GM23338 (cell line): ENCODE data around the gene PCNT. TPM values are rescaled to one million over a fixed set of nuclear protein-coding genes. Genes with fewer than 3 reads are reported as not detected.

Experiments used
- ATAC-seq: fragments of 200-7000 bp; cut with Tn5 transposase; 3 replicates; pipeline ENCODE4 v1.9.1; 2020
- DNase-seq: peaks from one replicate; pipeline ENCODE4 v3.0.0-alpha.2; 2015; ENCODE audit warnings: low spot score
- H2AFZ ChIP-seq: fragments of 200-600 bp; sonication (generic); 2 replicates; pipeline ENCODE4 v1.8.0; 2016; ENCODE audit warnings: antibody characterized with exemption, mild to moderate bottlenecking, moderate library complexity
- H3F3A ChIP-seq: fragments of 200-600 bp; sonication (generic); replicated peaks from 2 replicates; pipeline ENCODE4 v1.8.0; 2017; ENCODE audit warnings: antibody characterized with exemption, mixed run types, low read depth
- H3K27ac ChIP-seq: fragments of 200-600 bp; sonication (generic); 2 replicates; pipeline ENCODE4 v1.6.1; 2016; ENCODE audit warnings: low read depth
- H3K27me3 ChIP-seq: fragments of 200-600 bp; sonication (generic); 2 replicates; pipeline ENCODE4 v1.8.0; 2016; ENCODE audit warnings: mild to moderate bottlenecking, mixed run types, moderate library complexity; ENCODE audit not compliant: insufficient read depth
- H3K36me3 ChIP-seq: fragments of 200-600 bp; sonication (generic); 2 replicates; pipeline ENCODE4 v1.8.0; 2016; ENCODE audit warnings: mild to moderate bottlenecking; ENCODE audit not compliant: insufficient read depth
- H3K4me1 ChIP-seq: fragments of 200-600 bp; sonication (generic); 2 replicates; pipeline ENCODE4 v1.8.0; 2016; ENCODE audit warnings: mild to moderate bottlenecking, moderate library complexity; ENCODE audit not compliant: insufficient read depth
- H3K4me2 ChIP-seq: fragments of 200-600 bp; sonication (generic); 2 replicates; pipeline ENCODE4 v1.7.1; 2017; ENCODE audit warnings: mixed run types
- H3K4me3 ChIP-seq: fragments of 200-600 bp; sonication (generic); 2 replicates; pipeline ENCODE4 v1.6.1; 2016; ENCODE audit warnings: mixed run types
- H3K79me2 ChIP-seq: fragments of 200-600 bp; sonication (generic); replicated peaks from 2 replicates; pipeline ENCODE4 v1.8.0; 2017; ENCODE audit warnings: mild to moderate bottlenecking; ENCODE audit not compliant: insufficient read depth
- H3K9me2 ChIP-seq: fragments of 200-600 bp; sonication (generic); 2 replicates; pipeline ENCODE4 v1.8.0; 2017; ENCODE audit not compliant: insufficient read depth
- H4K20me1 ChIP-seq: fragments of 200-600 bp; sonication (generic); replicated peaks from 2 replicates; pipeline ENCODE4 v1.8.0; 2017; ENCODE audit warnings: mild to moderate bottlenecking; ENCODE audit not compliant: insufficient read depth
- H3K27ac Mint-ChIP-seq: 2 replicates; pipeline ENCODE4 v1.8.0; 2020; ENCODE audit warnings: inconsistent platforms, mild to moderate bottlenecking, moderate library complexity, mixed read lengths
- H3K27me3 Mint-ChIP-seq: 3 replicates; pipeline ENCODE4 v1.8.0; 2022; ENCODE audit warnings: low read depth, mild to moderate bottlenecking, moderate library complexity, mixed read lengths, inconsistent platforms; ENCODE audit not compliant: insufficient read depth, poor library complexity
- H3K36me3 Mint-ChIP-seq: 3 replicates; pipeline ENCODE4 v1.8.0; 2021; ENCODE audit warnings: low read depth, mild to moderate bottlenecking, inconsistent platforms, moderate library complexity, mixed read lengths
- H3K4me1 Mint-ChIP-seq: 3 replicates; pipeline ENCODE4 v1.8.0; 2020; ENCODE audit warnings: mild to moderate bottlenecking, inconsistent platforms, mixed read lengths
- H3K4me3 Mint-ChIP-seq: 3 replicates; pipeline ENCODE4 v1.8.0; 2021; ENCODE audit warnings: moderate library complexity, mild to moderate bottlenecking, inconsistent platforms, mixed read lengths
- H3K9me3 Mint-ChIP-seq: 3 replicates; pipeline ENCODE4 v1.8.0; 2020; ENCODE audit warnings: moderate library complexity, mild to moderate bottlenecking, inconsistent platforms, mixed read lengths
- CREB1 ChIP-seq: fragments of 250-450 bp; sonication (Bioruptor Pico); IDR thresholded peaks from 2 replicates; pipeline ENCODE4 v1.5.0; 2020; ENCODE audit warnings: low read depth, mild to moderate bottlenecking, moderate library complexity
- EZH2 ChIP-seq: fragments of 200-600 bp; sonication (generic); IDR thresholded peaks from one replicate; pipeline ENCODE4 v1.8.0; 2017; ENCODE audit warnings: antibody characterized with exemption, mild to moderate bottlenecking, low read depth; ENCODE audit not compliant: unreplicated experiment
- EZH2phosphoT487 ChIP-seq: fragments of 200-600 bp; sonication (generic); IDR thresholded peaks from one replicate; pipeline ENCODE4 v1.8.1; 2018; ENCODE audit warnings: antibody characterized with exemption; ENCODE audit not compliant: unreplicated experiment
- JUNB ChIP-seq: IDR thresholded peaks from one replicate; pipeline ENCODE4 v1.6.1; 2016; ENCODE audit warnings: antibody characterized with exemption; ENCODE audit not compliant: unreplicated experiment
- NANOG ChIP-seq: IDR thresholded peaks from 2 replicates; pipeline ENCODE4 v1.6.1; 2016; ENCODE audit warnings: antibody characterized with exemption, borderline replicate concordance
- POLR2AphosphoS5 ChIP-seq: IDR thresholded peaks from 2 replicates; pipeline ENCODE4 v1.6.1; 2016; ENCODE audit warnings: antibody characterized with exemption, low read depth
- REST ChIP-seq: IDR thresholded peaks from one replicate; pipeline ENCODE4 v1.6.1; 2018; ENCODE audit warnings: antibody characterized with exemption; ENCODE audit not compliant: unreplicated experiment
- STAT1 ChIP-seq: IDR thresholded peaks from one replicate; pipeline ENCODE4 v1.6.1; 2016; ENCODE audit warnings: antibody characterized with exemption; ENCODE audit not compliant: unreplicated experiment
- ZNF114 ChIP-seq: fragments of 250-450 bp; sonication (Bioruptor Pico); IDR thresholded peaks from 2 replicates; pipeline ENCODE4 v1.5.0; 2020; ENCODE audit warnings: mild to moderate bottlenecking, moderate library complexity
- ZNF331 ChIP-seq: fragments of 250-450 bp; sonication (Bioruptor Pico); IDR thresholded peaks from 2 replicates; pipeline ENCODE4 v1.5.0; 2020; ENCODE audit warnings: low read depth, mild to moderate bottlenecking, moderate library complexity
- polyA plus RNA-seq: library from polyadenylated mRNA; unstranded; fragments of >200 nt; fragmentation: Nextera tagmentation; extraction: Ambion mirVana; gene quantifications from 2 replicates; pipeline ENCODE4 v1.2.1, GENCODE V29; 2016
- total RNA-seq: library from RNA; depleted of rRNA; stranded (reverse); fragments of >200 nt; shearing (Covaris generic); gene quantifications from 2 replicates; pipeline ENCODE4 v1.2.3, GENCODE V29; 2014
- TF ChIP-seq, protein P1 (sequence below): fragments of 250-450 bp; sonication (Bioruptor Pico); IDR thresholded peaks from 2 replicates; pipeline ENCODE4 v1.5.0; 2020; ENCODE audit warnings: mild to moderate bottlenecking, moderate library complexity
- TF ChIP-seq, protein P2 (sequence below): IDR thresholded peaks from 2 replicates; pipeline ENCODE4 v1.6.1; 2016; ENCODE audit warnings: antibody characterized with exemption
- TF ChIP-seq, protein P3 (sequence below), 2 experiments: fragments of 200-600 bp in 1 of 2; sonication (generic) in 1 of 2; conservative IDR thresholded peaks; 2 replicates each; pipeline versions ENCODE4 v1.5.1 to v1.6.1; 2016 to 2017; ENCODE audit warnings: antibody characterized with exemption in 2 of 2, low read depth in 2 of 2, mild to moderate bottlenecking in 2 of 2, moderate library complexity in 1 of 2

The PCNT gene
- total and polyA plus RNA-seq, 2 experiments from 2014 or later = 39.6 to 46.1 TPM

DNA sequence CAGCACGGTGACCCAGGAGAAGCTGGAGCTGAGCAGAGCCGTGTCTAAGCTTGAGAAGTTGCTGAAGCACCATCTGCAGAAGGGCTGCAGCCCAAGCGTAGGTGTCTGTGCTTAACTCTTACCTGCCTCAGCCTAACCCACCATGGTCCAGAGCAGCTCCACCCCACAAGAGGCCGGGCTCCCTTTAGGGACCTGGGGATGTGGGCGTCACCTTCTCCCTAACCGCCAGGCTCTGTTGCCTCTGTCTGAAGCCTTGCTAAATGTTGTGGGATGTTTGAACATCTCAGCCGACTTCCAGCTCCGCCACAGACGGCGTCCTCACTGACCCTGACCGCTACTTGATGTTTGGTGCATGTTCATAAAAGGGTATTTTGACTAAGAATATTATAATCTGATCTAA is 114.3 kb downstream of the PCNT start:
- no peak overlapping the region for H2AFZ ChIP-seq
- H4K20me1 ChIP-seq = no peaks in the 10 kb centered on the region; the same call in 1 of the 2 replicates
- H3K9me2 ChIP-seq = no peaks in the 10 kb centered on the region
- no peak for ATAC-seq
- H3K36me3 ChIP-seq = peaks cover 6% of the 10 kb centered on the region; the same call in 1 of the 2 replicates
- no peak overlapping the region for H3K4me2 ChIP-seq
- no peaks in the 10 kb centered on the region for H3K27me3 ChIP-seq
- no peak for DNase-seq
- H3F3A ChIP-seq = 0 out of 2 replicates have a peak, but pooled peaks cover 6% of the 10 kb centered on the region
- H3K4me1 ChIP-seq = no peaks in the 10 kb centered on the region
- TF ChIP-seq EZH2phosphoT487 (no peak), STAT1 (no peak), ZNF114 (CRISPR knock-in tag) (no peak), JUNB (no peak), NANOG (no peak), REST (no peak), ZNF331 (CRISPR knock-in tag) (no peak), POLR2AphosphoS5 (no peak), CREB1 (no peak), EZH2 (no peak)
- TF ChIP-seq, protein P1, sequence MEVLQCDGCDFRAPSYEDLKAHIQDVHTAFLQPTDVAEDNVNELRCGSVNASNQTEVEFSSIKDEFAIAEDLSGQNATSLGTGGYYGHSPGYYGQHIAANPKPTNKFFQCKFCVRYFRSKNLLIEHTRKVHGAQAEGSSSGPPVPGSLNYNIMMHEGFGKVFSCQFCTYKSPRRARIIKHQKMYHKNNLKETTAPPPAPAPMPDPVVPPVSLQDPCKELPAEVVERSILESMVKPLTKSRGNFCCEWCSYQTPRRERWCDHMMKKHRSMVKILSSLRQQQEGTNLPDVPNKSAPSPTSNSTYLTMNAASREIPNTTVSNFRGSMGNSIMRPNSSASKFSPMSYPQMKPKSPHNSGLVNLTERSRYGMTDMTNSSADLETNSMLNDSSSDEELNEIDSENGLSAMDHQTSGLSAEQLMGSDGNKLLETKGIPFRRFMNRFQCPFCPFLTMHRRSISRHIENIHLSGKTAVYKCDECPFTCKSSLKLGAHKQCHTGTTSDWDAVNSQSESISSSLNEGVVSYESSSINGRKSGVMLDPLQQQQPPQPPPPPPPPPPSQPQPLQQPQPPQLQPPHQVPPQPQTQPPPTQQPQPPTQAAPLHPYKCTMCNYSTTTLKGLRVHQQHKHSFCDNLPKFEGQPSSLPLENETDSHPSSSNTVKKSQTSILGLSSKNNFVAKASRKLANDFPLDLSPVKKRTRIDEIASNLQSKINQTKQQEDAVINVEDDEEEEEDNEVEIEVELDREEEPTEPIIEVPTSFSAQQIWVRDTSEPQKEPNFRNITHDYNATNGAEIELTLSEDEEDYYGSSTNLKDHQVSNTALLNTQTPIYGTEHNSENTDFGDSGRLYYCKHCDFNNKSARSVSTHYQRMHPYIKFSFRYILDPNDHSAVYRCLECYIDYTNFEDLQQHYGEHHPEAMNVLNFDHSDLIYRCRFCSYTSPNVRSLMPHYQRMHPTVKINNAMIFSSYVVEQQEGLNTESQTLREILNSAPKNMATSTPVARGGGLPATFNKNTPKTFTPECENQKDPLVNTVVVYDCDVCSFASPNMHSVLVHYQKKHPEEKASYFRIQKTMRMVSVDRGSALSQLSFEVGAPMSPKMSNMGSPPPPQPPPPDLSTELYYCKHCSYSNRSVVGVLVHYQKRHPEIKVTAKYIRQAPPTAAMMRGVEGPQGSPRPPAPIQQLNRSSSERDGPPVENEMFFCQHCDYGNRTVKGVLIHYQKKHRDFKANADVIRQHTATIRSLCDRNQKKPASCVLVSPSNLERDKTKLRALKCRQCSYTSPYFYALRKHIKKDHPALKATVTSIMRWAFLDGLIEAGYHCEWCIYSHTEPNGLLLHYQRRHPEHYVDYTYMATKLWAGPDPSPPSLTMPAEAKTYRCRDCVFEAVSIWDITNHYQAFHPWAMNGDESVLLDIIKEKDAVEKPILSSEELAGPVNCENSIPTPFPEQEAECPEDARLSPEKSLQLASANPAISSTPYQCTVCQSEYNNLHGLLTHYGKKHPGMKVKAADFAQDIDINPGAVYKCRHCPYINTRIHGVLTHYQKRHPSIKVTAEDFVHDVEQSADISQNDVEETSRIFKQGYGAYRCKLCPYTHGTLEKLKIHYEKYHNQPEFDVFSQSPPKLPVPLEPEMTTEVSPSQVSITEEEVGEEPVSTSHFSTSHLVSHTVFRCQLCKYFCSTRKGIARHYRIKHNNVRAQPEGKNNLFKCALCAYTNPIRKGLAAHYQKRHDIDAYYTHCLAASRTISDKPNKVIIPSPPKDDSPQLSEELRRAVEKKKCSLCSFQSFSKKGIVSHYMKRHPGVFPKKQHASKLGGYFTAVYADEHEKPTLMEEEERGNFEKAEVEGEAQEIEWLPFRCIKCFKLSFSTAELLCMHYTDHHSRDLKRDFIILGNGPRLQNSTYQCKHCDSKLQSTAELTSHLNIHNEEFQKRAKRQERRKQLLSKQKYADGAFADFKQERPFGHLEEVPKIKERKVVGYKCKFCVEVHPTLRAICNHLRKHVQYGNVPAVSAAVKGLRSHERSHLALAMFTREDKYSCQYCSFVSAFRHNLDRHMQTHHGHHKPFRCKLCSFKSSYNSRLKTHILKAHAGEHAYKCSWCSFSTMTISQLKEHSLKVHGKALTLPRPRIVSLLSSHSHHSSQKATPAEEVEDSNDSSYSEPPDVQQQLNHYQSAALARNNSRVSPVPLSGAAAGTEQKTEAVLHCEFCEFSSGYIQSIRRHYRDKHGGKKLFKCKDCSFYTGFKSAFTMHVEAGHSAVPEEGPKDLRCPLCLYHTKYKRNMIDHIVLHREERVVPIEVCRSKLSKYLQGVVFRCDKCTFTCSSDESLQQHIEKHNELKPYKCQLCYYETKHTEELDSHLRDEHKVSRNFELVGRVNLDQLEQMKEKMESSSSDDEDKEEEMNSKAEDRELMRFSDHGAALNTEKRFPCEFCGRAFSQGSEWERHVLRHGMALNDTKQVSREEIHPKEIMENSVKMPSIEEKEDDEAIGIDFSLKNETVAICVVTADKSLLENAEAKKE (CRISPR knock-in tag) = no peak
- TF ChIP-seq, protein P2, sequence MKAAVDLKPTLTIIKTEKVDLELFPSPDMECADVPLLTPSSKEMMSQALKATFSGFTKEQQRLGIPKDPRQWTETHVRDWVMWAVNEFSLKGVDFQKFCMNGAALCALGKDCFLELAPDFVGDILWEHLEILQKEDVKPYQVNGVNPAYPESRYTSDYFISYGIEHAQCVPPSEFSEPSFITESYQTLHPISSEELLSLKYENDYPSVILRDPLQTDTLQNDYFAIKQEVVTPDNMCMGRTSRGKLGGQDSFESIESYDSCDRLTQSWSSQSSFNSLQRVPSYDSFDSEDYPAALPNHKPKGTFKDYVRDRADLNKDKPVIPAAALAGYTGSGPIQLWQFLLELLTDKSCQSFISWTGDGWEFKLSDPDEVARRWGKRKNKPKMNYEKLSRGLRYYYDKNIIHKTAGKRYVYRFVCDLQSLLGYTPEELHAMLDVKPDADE = no peak
- TF ChIP-seq, protein P3, sequence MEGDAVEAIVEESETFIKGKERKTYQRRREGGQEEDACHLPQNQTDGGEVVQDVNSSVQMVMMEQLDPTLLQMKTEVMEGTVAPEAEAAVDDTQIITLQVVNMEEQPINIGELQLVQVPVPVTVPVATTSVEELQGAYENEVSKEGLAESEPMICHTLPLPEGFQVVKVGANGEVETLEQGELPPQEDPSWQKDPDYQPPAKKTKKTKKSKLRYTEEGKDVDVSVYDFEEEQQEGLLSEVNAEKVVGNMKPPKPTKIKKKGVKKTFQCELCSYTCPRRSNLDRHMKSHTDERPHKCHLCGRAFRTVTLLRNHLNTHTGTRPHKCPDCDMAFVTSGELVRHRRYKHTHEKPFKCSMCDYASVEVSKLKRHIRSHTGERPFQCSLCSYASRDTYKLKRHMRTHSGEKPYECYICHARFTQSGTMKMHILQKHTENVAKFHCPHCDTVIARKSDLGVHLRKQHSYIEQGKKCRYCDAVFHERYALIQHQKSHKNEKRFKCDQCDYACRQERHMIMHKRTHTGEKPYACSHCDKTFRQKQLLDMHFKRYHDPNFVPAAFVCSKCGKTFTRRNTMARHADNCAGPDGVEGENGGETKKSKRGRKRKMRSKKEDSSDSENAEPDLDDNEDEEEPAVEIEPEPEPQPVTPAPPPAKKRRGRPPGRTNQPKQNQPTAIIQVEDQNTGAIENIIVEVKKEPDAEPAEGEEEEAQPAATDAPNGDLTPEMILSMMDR (conservative IDR thresholded peaks at IDR 0.05; ENCODE audit: low read depth in 2 of 2) = no peak
- Mint-ChIP-seq H3K36me3 (peaks cover 76% of the 10 kb centered on the region), H3K27me3 (peaks cover 10% of the 10 kb centered on the region), H3K4me3 (no peak overlapping the region), H3K9me3 (no peaks in the 10 kb centered on the region; the same call in 2 of the 3 replicates), H3K4me1 (peaks cover 6% of the 10 kb centered on the region; the same call in 2 of the 3 replicates), H3K27ac (no peak overlapping the region)
- no peak overlapping the region for H3K27ac ChIP-seq
- no peaks in the 10 kb centered on the region; the same call in 1 of the 2 replicates for H3K79me2 ChIP-seq
- no peak overlapping the region for H3K4me3 ChIP-seq
